Fibroblast of pulmonary artery (primary cell): Measurements from ENCODE around the gene AIRE.

Experiments used
- DNase-seq: peaks from one replicate; pipeline ENCODE4 v3.0.0-alpha.2; 2010; ENCODE audit warnings: low read depth
- H3K4me3 ChIP-seq: replicated peaks from 2 replicates; pipeline ENCODE4 v1.5.1; 2011; ENCODE audit warnings: low read depth, mild to moderate bottlenecking, control low read depth, low read length, moderate library complexity
- TF ChIP-seq, protein P1 (sequence below): IDR thresholded peaks from 2 replicates; pipeline ENCODE4 v1.5.1; 2011; ENCODE audit warnings: mild to moderate bottlenecking, control low read depth, low read length, inconsistent platforms; ENCODE audit errors: missing control alignments

AIRE gene

DNA sequence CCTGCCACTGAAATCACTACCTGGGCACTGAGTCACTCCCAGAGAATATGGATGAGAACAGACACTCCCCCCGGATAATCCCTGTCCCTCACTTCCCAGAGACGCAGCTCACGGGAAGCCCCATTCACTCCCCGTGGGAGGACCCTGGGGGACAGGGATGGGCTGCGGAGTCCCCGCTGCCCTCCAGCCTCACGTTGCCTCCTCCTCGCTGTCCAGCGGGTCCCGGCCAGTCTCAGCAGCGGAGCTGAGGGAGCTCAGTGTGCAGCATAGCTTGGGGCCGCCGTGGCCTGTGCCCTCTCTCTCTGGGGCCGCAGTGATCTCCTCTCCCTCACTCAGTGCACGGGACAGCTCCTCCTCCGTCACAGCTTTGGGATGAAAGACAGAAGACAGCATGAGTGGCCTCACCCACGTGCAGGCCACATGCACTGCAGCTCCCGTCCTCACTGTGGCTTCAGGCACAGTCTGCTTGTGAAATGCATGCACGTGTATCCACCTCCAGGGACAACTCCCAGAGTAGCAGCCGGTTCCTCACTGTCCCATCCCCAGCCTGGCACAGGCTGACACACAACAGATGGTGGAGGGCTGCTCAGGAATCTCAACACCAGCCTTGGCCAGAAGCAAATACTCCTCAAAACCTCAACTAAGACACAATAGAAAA, 46.1 kb downstream of the AIRE start:
- peak; percentile 11 for DNase-seq
- TF ChIP-seq, protein P1, sequence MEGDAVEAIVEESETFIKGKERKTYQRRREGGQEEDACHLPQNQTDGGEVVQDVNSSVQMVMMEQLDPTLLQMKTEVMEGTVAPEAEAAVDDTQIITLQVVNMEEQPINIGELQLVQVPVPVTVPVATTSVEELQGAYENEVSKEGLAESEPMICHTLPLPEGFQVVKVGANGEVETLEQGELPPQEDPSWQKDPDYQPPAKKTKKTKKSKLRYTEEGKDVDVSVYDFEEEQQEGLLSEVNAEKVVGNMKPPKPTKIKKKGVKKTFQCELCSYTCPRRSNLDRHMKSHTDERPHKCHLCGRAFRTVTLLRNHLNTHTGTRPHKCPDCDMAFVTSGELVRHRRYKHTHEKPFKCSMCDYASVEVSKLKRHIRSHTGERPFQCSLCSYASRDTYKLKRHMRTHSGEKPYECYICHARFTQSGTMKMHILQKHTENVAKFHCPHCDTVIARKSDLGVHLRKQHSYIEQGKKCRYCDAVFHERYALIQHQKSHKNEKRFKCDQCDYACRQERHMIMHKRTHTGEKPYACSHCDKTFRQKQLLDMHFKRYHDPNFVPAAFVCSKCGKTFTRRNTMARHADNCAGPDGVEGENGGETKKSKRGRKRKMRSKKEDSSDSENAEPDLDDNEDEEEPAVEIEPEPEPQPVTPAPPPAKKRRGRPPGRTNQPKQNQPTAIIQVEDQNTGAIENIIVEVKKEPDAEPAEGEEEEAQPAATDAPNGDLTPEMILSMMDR: no peak
- no peak overlapping the region for H3K4me3 ChIP-seq

DNA sequence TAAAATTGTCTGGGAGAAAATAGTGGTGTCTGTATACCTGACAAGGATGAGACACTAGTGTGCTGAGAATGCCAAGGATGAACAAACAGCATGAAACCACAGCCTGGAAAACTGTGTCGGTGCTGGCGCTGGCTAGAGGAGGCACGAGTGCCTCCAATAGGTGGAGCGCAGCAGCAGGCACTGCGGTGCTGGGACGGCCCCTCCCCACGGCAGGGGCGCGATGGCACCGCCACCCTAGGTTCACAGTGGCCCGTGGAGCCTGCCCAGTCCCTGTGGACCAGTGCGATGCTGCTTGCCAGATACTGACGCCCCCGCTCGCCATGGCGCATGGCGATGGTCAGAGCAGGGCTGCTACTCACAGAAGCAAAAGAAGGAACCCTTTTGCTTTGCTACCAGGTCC, 46.7 kb downstream of the AIRE start:
- no peak for DNase-seq
- no peak overlapping the region for H3K4me3 ChIP-seq
- TF ChIP-seq, protein P1: no peak

DNA sequence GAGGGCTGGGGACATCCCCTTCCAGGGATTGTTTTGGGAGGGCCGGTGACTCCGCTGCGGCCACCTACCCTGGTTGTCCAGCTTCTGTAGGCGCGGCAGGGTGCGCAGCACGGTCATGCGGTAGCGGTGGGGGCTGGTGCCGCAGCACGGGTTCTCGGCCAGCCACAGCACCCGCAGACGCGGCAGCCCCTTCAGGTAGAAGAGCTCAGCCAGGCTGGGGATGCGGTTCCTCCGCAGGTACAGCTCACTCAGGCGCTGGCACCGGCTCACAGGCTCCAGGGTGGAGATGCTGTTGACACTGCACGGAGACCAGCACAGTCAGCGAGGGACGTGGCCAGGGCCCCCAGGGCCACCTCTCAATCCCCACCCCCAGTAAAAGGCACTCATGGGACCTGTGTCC, 47.3 kb downstream of the AIRE start:
- TF ChIP-seq, protein P1: no peak
- no peak overlapping the region for H3K4me3 ChIP-seq
- no peak for DNase-seq

DNA sequence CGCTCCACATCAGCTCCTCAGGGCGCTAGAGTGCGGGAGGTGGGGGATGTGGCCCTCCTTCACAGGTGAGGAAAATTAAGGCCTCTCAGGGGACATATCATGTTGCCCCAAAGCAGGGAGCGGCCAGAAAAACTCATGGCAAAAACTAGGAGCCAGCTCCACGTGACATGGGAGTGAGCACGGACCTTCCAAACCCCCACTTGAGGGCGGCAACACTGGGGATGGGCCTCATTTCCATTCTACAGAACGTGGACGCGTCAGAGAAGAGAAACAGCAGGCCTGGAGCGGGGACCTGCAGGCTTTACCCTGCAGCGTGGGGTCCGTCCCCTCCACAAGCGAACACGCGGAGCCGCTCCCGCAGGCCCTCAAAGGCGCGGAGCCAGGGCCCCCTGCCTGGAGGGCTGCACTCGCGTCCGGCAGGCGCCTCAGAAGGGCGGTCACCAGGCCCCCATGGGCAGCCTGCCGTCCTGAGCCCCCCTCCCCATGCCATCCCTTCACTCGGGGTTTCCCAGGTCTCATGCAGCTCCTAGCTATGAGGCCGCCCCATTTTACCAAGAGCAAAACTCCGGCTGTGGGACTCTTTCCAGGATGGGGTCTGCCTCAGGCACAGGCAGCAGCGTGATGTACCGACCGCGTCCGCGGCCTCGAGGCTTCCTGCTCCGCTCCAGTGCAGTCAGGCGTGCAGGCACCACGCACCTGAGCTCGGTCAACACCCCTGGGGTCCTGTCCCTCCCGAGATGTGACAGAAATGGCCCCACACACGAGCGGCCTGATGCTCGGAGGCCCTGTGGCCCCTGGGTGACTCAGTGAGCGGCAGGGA, 48.0 kb downstream of the AIRE start:
- no peak overlapping the region for H3K4me3 ChIP-seq
- DNase-seq: no peak
- TF ChIP-seq, protein P1: no peak

DNA sequence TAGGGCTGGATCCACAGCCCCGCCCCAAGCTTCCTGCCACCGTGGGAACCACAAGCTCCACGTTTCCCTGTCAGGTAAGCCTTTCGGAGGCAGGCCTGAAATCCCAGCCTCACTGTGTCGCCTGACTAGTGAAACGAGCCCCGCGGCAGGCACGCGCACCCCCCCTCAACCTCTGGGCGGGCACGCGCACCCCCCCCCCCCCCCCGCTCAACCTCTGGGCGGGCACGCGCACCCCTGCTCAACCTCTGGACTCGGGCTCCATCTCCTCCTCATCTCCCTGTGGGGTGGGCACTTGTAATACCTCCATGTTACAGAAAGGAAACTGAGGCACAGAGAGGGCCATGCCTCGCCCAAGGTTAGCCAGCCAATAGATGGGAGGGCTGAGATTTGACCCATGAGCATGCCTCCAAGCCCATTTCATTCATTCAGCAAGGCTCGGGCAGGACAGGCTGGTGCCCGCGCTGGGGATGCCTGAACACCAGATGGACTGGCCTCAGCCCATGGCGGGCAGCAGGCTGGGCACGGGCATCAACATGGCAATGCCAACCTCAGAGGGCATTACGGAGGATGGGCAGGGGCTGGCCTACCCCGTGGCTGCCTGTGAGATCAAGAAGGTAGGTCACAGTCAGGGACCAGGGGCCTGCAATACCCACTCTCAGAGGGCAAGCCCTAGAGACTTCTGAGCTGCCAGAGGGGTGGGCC, 48.8 kb downstream of the AIRE start:
- no peak overlapping the region for H3K4me3 ChIP-seq
- TF ChIP-seq, protein P1: no peak
- no peak for DNase-seq

DNA sequence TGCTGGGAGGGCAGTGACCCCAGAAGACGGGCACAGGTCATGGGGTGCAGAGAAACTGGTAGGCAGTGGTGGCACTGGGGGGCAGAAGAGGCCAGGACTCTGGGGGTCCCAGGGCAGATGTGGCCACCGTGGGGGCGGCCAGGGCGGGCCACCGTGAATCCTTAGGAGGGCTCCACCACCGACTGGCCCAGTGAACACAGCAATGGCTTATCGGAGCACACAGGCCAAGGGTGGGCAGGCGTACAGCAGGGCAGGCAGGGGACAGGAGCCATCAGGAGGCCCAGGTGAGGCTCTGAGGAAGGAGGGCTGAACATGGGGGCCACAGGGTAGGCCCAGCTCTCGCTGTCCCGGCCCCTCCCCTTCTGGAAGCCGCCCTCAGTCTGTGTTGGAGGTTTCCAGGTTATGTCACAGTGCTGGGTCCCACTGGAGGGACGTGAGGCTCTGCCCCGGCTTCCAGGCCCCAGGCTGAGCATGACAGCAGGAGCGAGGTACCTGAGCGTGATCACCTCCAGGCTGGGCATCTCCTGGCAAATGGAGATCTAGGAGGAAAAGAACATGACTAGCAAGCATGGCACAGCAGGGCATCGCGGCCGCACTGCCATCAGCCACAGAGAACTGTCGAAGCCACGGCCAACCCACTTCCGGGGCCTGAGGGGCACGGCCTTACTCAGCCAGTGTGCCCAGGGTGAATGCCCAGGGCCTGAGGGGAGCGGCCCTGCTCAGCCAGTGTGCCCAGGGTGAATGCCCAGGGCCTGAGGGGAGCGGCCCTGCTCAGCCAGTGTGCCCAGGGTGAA, 49.8 kb downstream of the AIRE start:
- TF ChIP-seq, protein P1: no peak
- H3K4me3 ChIP-seq: no peak overlapping the region
- no peak for DNase-seq
